ENCODE results near the gene AP1S3. TPM values are rescaled to one million over a fixed set of nuclear protein-coding genes. Genes with fewer than 3 reads are reported as not detected.
A peak's percentile ranks its signal among the peaks of the same experiment; 100 is the strongest.

AP1S3 gene
- total and polyA plus RNA-seq, 5 experiments from 2014 or later: 1.3 to 2.5 (median 1.7) TPM

DNA sequence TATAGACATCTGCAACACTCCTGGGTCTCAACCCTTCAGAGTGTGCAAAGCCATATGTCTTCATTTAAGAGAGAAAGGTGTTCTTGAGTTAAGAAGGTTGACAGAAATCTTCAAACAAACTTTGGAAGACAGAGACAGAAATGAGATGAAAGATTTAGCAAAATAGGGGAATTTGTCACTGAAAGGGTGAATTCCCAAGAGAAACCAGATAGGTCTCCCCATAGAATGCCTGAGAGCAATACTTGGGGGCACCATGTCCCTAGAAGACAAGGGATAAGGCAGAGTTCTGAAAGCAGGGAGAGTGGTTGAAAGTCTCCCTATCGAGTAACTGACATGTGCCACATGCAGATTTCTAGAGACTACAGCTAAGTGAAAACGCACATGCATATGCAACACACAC is 50.0 kb downstream of the AP1S3 start:
- ATAC-seq (no peak), DNase-seq (no peak)
- Mint-ChIP-seq H3K4me3 (no peak overlapping the region), H3K27ac (no peak overlapping the region), H3K4me1 (peaks cover 0 to 4% (median under 1%) of the 10 kb centered on the region in 4 donors), H3K9me3 (peaks cover 0 to 7% (median 0%) of the 10 kb centered on the region in 9 donors), H3K27me3 (peaks cover 0 to 3% (median 0%) of the 10 kb centered on the region in 5 donors), H3K36me3 (peaks cover 0 to 8% (median 5%) of the 10 kb centered on the region in 3 donors)
- POLR2A ChIA-PET: no interaction called here

DNA sequence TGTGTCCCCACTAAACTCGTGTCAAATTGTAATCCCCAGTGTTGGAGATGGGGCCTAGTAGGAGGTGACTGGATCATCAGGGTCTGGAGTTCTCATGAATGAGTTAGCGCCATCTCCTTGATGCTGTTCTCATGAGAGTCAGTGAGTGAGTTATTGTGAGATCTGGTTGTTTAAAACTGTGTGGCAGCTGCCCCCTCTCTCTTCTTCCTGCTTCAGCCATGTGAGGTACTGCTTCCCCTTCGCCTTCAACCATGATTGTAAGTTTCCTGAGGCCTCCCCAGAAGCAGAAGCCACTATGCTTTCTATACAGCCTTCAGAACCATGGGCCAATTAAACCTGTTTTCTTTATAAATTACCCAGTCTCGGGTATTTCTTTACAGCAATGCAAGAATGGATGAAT is 50.4 kb downstream of the AP1S3 start:
- H3K27me3 Mint-ChIP-seq: peaks cover 0 to 3% (median 0%) of the 10 kb centered on the region in 5 donors
- H3K36me3 Mint-ChIP-seq: peaks cover 0 to 8% (median 5%) of the 10 kb centered on the region in 3 donors
- no peak overlapping the region for H3K27ac Mint-ChIP-seq
- peaks cover 0 to 6% (median 0%) of the 10 kb centered on the region in 9 donors for H3K9me3 Mint-ChIP-seq
- H3K4me3 Mint-ChIP-seq: no peak overlapping the region
- POLR2A ChIA-PET: no interaction called here
- peaks cover 0 to 4% (median under 1%) of the 10 kb centered on the region in 4 donors for H3K4me1 Mint-ChIP-seq
- DNase-seq (no peak), ATAC-seq (no peak)

DNA sequence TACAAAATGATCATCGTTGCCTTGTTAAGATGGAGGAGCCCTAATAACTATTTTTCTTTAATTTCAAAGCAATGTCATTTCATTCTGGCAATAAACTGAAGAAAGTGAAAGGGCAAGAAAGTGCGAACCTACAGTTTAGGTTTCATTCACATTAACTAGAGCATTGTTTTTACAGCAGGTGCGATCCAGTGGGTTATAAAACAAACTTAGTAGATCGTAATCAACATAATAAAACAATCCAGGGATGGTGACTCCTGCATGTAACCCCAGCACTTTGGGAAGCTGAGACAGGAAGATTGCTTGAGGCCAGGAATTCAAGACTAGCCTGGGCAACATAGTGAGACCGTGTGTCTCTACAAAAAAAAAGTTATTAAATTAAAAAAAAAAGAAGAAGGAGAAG is 51.1 kb downstream of the AP1S3 start:
- peaks cover 0 to 3% (median 0%) of the 10 kb centered on the region in 5 donors for H3K27me3 Mint-ChIP-seq
- no peak for DNase-seq
- POLR2A ChIA-PET: no interaction called here
- H3K36me3 Mint-ChIP-seq: peaks cover 0 to 8% (median 5%) of the 10 kb centered on the region in 3 donors
- H3K27ac Mint-ChIP-seq: no peak overlapping the region
- peaks cover 0 to 4% (median under 1%) of the 10 kb centered on the region in 4 donors for H3K4me1 Mint-ChIP-seq
- no peak for ATAC-seq
- no peak overlapping the region for H3K4me3 Mint-ChIP-seq
- H3K9me3 Mint-ChIP-seq: no peaks in the 10 kb centered on the region

DNA sequence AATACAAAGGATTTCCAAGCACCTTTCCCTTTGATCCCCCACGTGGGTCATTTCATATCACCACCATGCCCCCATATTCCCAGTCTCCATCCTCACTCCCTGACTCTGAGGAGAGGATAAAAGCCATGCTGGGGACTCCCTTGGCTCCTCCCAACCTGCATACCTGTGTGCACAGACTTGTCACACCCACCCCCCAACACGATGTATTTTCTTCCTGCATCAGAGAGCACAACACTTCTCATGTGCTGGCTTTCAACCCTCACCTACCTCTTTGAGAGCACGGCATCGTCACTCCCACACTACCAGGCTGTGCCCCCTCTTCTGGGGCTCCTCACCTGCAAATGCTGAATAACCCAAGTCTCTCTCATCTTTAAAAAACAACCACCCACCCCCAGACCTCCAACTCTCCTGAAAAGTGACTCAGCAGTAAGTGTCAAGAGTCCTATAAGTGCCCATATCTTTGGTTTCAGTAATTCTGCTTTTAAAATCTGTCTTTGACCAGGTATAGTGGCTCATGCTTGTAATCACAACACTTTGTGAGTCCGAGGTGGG is 53.1 kb downstream of the AP1S3 start:
- DNase-seq (no peak), ATAC-seq (no peak)
- Mint-ChIP-seq H3K27ac (no peak overlapping the region), H3K9me3 (no peaks in the 10 kb centered on the region), H3K27me3 (no peaks in the 10 kb centered on the region), H3K4me3 (no peak overlapping the region), H3K4me1 (peaks cover 0 to 4% (median under 1%) of the 10 kb centered on the region in 4 donors), H3K36me3 (peaks cover 0 to 5% (median 4%) of the 10 kb centered on the region in 3 donors)
- POLR2A ChIA-PET: no interaction called here

DNA sequence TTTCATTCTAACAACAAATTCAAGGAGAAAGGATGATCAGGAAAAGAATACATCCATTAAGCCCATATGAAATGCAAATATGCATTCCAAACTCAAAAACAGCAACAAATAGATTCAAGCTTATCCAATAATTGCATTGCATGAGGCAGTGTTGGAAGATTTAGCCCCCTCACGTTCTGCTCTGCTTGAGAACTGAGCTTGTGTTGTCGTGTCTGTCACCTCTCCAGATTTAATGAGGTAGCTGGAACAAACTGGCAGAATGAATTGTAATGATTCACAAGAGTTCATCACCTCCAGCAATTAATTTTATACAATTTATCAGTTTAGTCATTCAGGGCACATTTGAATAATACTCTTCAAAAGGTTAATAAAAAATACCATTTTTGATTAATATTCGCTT is 54.8 kb downstream of the AP1S3 start:
- Mint-ChIP-seq H3K27ac (no peak overlapping the region), H3K27me3 (no peaks in the 10 kb centered on the region), H3K4me3 (no peak overlapping the region), H3K9me3 (no peaks in the 10 kb centered on the region), H3K4me1 (peaks cover 0 to 4% (median under 1%) of the 10 kb centered on the region in 4 donors), H3K36me3 (peaks cover 0 to 5% (median 4%) of the 10 kb centered on the region in 3 donors)
- DNase-seq (no peak), ATAC-seq (no peak)
- POLR2A ChIA-PET: no interaction called here

GRCh38 chr2:223781560-223781959 is 55.8 kb downstream of the AP1S3 start:
- H3K4me1 Mint-ChIP-seq: peaks cover 0 to 2% (median 0%) of the 10 kb centered on the region in 4 donors
- POLR2A ChIA-PET: no interaction called here

DNA sequence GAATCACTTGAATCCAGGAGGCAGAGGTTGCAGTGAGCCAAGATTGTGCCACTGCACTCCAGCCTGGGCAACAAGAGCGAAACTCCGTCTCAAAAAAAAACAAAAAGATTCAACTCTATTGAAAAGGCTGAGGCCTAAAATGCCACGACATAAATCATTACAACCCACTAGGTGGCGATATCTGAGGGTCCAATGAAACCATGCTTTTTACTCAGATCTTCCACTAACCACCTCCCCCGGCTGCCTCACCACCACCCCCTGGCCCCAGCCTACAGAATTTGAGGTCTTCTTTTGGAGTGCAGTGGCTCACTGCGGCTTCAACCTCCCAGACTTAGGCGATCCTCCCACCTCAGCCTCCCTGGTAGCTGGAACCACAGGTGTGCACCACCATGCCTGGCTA is 57.5 kb downstream of the AP1S3 start:
- ATAC-seq (peak in 1 of 2 donors; percentile 51), DNase-seq (peak in 6 of 10 donors; percentile 1 to 32 (median 22))
- Mint-ChIP-seq H3K9me3 (no peaks in the 10 kb centered on the region), H3K4me3 (no peak overlapping the region), H3K4me1 (peaks cover 0 to 2% (median 0%) of the 10 kb centered on the region in 4 donors), H3K27me3 (no peaks in the 10 kb centered on the region), H3K36me3 (no peaks in the 10 kb centered on the region), H3K27ac (peak overlapping the region in 1 of 10 donors; percentile 9)
- POLR2A ChIA-PET: no interaction called here

More at GRCh38 chr2:223781560-223781959, 55.8 kb downstream of the AP1S3 start:
- peaks cover 0 to 4% (median 0%) of the 10 kb centered on the region in 3 donors for H3K36me3 Mint-ChIP-seq
- no peaks in the 10 kb centered on the region for H3K27me3 Mint-ChIP-seq
- no peak overlapping the region for H3K4me3 Mint-ChIP-seq
- DNase-seq: no peak
- ATAC-seq: no peak
- H3K9me3 Mint-ChIP-seq: no peaks in the 10 kb centered on the region
- H3K27ac Mint-ChIP-seq: no peak overlapping the region

DNA sequence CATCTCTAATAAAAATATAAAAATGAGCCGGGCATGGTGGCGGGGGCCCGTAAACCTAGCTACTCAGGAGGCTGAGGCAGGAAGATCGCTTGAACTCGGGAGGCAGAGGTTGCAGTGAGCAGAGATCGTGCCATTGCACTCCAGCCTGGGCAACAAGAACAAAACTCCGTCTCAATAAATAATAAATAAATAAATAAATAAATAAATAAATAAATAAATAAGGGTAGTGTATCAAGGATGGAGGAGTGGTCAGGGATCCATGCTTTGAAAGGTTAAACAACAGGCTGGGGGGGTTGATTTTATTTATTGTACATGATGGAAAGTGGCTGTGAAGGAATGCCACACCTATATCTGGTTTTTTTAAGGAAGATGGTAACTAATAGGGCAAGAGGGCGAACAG is 63.2 kb downstream of the AP1S3 start:
- POLR2A ChIA-PET: no interaction called here
- DNase-seq: no peak
- Mint-ChIP-seq H3K27me3 (no peaks in the 10 kb centered on the region), H3K4me1 (no peaks in the 10 kb centered on the region), H3K4me3 (no peak overlapping the region), H3K9me3 (no peaks in the 10 kb centered on the region), H3K36me3 (peaks cover 0 to 6% (median 2%) of the 10 kb centered on the region in 3 donors), H3K27ac (no peak overlapping the region)
- no peak for ATAC-seq

DNA sequence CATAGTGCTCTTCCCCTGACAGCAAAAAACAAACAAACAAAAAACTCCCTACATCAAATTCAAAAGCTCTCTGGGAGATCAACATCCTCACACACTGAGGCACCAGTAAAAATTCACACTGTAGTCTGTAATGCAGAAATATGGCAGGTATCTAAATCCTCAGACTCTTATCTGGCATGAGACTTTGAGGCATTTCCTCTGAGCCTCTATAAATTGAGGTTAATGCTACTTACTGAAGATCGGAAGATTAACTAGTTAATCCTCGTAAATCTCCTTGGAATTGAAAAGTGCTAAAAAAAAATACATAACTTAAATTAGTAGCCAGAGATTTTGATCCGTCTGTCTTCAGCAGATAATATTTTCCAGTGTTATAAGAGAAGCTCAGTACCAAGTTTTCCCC is 65.0 kb downstream of the AP1S3 start:
- peaks cover 0 to 5% (median 0%) of the 10 kb centered on the region in 9 donors for H3K9me3 Mint-ChIP-seq
- POLR2A ChIA-PET: no interaction called here
- no peak overlapping the region for H3K27ac Mint-ChIP-seq
- no peak overlapping the region for H3K4me3 Mint-ChIP-seq
- ATAC-seq (no peak), DNase-seq (no peak)
- H3K4me1 Mint-ChIP-seq: peaks cover 0 to 2% (median 0%) of the 10 kb centered on the region in 4 donors
- peaks cover 0 to 8% (median 2%) of the 10 kb centered on the region in 3 donors for H3K36me3 Mint-ChIP-seq
- no peaks in the 10 kb centered on the region for H3K27me3 Mint-ChIP-seq

- ATAC-seq (no peak), DNase-seq (no peak)
- peaks cover 0 to 2% (median 0%) of the 10 kb centered on the region in 4 donors for H3K4me1 Mint-ChIP-seq
- no peak overlapping the region for H3K4me3 Mint-ChIP-seq
- H3K9me3 Mint-ChIP-seq: peaks cover 0 to 12% (median 2%) of the 10 kb centered on the region in 9 donors
- POLR2A ChIA-PET: no interaction called here
- no peak overlapping the region for H3K27ac Mint-ChIP-seq
- no peaks in the 10 kb centered on the region for H3K27me3 Mint-ChIP-seq
- H3K36me3 Mint-ChIP-seq: peaks cover 0 to 12% (median 2%) of the 10 kb centered on the region in 3 donors
Measured at GRCh38 chr2:223771475-223771874, 65.9 kb downstream of the AP1S3 start.

DNA sequence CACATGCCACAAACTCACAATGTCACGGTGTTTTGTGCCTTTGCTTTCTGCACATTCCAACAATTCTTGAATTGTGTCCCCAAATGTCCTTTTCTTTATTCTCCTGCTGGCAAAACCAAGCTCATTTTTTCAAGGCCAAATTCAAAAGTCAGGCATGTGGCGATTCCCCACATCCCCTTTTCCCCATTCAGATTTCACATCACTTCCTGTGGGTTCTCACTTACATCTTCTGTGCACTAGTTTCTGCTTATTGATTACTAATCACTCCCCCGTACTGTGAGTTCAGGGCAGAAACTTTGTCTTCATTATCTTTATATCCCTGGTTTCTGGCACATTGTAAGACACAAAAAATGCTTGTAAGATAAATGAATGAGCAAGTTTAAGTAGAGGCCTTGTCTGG is 69.2 kb downstream of the AP1S3 start:
- Mint-ChIP-seq H3K9me3 (peaks cover 0 to 12% (median 2%) of the 10 kb centered on the region in 9 donors), H3K36me3 (peaks cover 2 to 6% (median 2%) of the 10 kb centered on the region in 3 donors), H3K4me3 (no peak overlapping the region), H3K27me3 (no peaks in the 10 kb centered on the region), H3K27ac (peak overlapping the region in 1 of 10 donors; percentile 20), H3K4me1 (peaks cover 0 to 2% (median 0%) of the 10 kb centered on the region in 4 donors)
- DNase-seq (no peak), ATAC-seq (no peak)
- POLR2A ChIA-PET: no interaction called here

GRCh38 chr2:223767341-223767740 is 70.0 kb downstream of the AP1S3 start:
- peaks cover 0 to 4% (median 0%) of the 10 kb centered on the region in 4 donors for H3K4me1 Mint-ChIP-seq
- no peak overlapping the region for H3K27ac Mint-ChIP-seq

GRCh38 chr2:223765221-223765785 is 72.1 kb downstream of the AP1S3 start:
- Mint-ChIP-seq H3K27me3 (no peaks in the 10 kb centered on the region), H3K27ac (no peak overlapping the region), H3K4me1 (peaks cover 0 to 18% (median 6%) of the 10 kb centered on the region in 4 donors), H3K36me3 (peaks cover 0 to 6% (median 2%) of the 10 kb centered on the region in 3 donors), H3K9me3 (peaks cover 0 to 12% (median 2%) of the 10 kb centered on the region in 9 donors), H3K4me3 (no peak overlapping the region)
- ATAC-seq: no peak
- POLR2A ChIA-PET: no interaction called here
- no peak for DNase-seq

More at GRCh38 chr2:223767341-223767740, 70.0 kb downstream of the AP1S3 start:
- Mint-ChIP-seq H3K9me3 (peaks cover 0 to 12% (median 2%) of the 10 kb centered on the region in 9 donors), H3K4me3 (no peak overlapping the region), H3K27me3 (no peaks in the 10 kb centered on the region), H3K36me3 (peaks cover 2 to 6% (median 2%) of the 10 kb centered on the region in 3 donors)
- DNase-seq (no peak), ATAC-seq (no peak)
- POLR2A ChIA-PET: no interaction called here

All from naive thymus-derived CD8-positive, alpha-beta T cell (primary cell).